MM.1S (cell line): ENCODE data around the gene CENPF.

Experiments
- EZH2 ChIP-seq: fragments of 300-600 bp; sonication (generic); optimal IDR thresholded peaks from 2 replicates; pipeline ENCODE3; 2017; ENCODE audit warnings: low read depth, mild to moderate bottlenecking, antibody characterized with exemption, low read length, mixed read lengths
- EZH2phosphoT487 ChIP-seq: fragments of 300-600 bp; sonication (generic); IDR thresholded peaks from 2 replicates; pipeline ENCODE4 v1.6.1; 2018; ENCODE audit warnings: antibody characterized with exemption, low read length
- TF ChIP-seq, protein P1 (sequence below): fragments of 300-600 bp; sonication (generic); IDR thresholded peaks from 2 replicates; pipeline ENCODE4 v1.5.1; 2016; ENCODE audit warnings: antibody characterized with exemption, low read length, mixed read lengths

DNA sequence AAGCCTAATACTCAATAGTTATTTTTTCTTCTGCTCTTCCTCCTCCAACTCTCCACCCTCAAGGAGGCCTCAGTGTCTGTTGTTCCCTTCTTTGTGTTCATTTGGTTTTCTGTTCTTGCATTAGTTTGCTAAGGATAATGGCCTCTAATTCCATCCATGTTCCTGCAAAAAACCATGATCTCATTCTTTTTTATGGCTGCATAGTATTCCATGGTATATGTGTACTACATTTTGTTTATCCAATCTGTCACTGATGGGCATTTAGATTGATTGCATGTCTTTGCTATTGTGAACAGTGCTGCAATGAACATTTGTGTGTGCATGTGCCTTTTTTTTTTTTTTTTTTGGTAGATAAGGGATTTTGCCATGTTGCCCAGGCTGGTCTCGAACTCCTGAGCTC is 6.7 kb downstream of the CENPF start:
- TF ChIP-seq, protein P1, sequence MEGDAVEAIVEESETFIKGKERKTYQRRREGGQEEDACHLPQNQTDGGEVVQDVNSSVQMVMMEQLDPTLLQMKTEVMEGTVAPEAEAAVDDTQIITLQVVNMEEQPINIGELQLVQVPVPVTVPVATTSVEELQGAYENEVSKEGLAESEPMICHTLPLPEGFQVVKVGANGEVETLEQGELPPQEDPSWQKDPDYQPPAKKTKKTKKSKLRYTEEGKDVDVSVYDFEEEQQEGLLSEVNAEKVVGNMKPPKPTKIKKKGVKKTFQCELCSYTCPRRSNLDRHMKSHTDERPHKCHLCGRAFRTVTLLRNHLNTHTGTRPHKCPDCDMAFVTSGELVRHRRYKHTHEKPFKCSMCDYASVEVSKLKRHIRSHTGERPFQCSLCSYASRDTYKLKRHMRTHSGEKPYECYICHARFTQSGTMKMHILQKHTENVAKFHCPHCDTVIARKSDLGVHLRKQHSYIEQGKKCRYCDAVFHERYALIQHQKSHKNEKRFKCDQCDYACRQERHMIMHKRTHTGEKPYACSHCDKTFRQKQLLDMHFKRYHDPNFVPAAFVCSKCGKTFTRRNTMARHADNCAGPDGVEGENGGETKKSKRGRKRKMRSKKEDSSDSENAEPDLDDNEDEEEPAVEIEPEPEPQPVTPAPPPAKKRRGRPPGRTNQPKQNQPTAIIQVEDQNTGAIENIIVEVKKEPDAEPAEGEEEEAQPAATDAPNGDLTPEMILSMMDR, result no peak
- no peak for TF ChIP-seq EZH2phosphoT487
- no peak for TF ChIP-seq EZH2
